PFSK-1 (cell line): ENCODE data around the gene CDC42BPB.

Experiments
- FOXP2 ChIP-seq: optimal IDR thresholded peaks from 2 replicates; pipeline ENCODE3; 2011; ENCODE audit warnings: borderline replicate concordance, control low read depth, inconsistent platforms; ENCODE audit not compliant: insufficient read depth; ENCODE audit errors: extremely low read length, extremely low read depth
- POLR2AphosphoS5 ChIP-seq: IDR thresholded peaks from 2 replicates; pipeline ENCODE4 v1.6.1; 2012; ENCODE audit warnings: low read depth, mild to moderate bottlenecking, control low read depth, low read length, moderate library complexity
- REST ChIP-seq, 2 experiments: IDR thresholded peaks; 2 replicates each; pipeline versions ENCODE4 v1.6.1 to v1.8.0; 2011 to 2012; ENCODE audit warnings: low read depth in 2 of 2, low read length in 2 of 2, control low read depth in 1 of 2, inconsistent platforms in 1 of 2, mild to moderate bottlenecking in 1 of 2, moderate library complexity in 1 of 2; ENCODE audit not compliant: insufficient read depth in 1 of 2
- SIN3A ChIP-seq: IDR thresholded peaks from 2 replicates; pipeline ENCODE4 v1.6.1; 2012; ENCODE audit warnings: mild to moderate bottlenecking, low read length, moderate library complexity, borderline replicate concordance; ENCODE audit not compliant: insufficient read depth
- TAF1 ChIP-seq: IDR thresholded peaks from 2 replicates; pipeline ENCODE4 v1.6.1; 2012; ENCODE audit warnings: low read length, control low read depth, borderline replicate concordance; ENCODE audit not compliant: insufficient read depth

GRCh38 chr14:103030741-103031565 is 26.4 kb downstream of the CDC42BPB start:
- TF ChIP-seq TAF1 (no peak), POLR2AphosphoS5 (no peak), SIN3A (no peak), REST (IDR thresholded peaks at IDR 0.05; ENCODE audit: insufficient read depth in 1 of 2, low read depth in 2 of 2, low read length in 2 of 2) (no peak), FOXP2 (no peak)
